Glomerular endothelial cell (primary cell): Measurements from ENCODE around the gene MTURN. TPM values are rescaled to one million over a fixed set of nuclear protein-coding genes. Genes with fewer than 3 reads are reported as not detected.

Source experiments
- DNase-seq: peaks from one replicate; pipeline ENCODE4 v3.0.0-alpha.2; 2011; ENCODE audit warnings: low read depth, low spot score; ENCODE audit errors: extremely low read depth
- total RNA-seq: library from RNA; depleted of rRNA; stranded (reverse); fragments of >200 nt; gene quantifications from 2 replicates; pipeline ENCODE4 v1.2.3, GENCODE V29; 2015

MTURN gene
- total RNA-seq, 1 donor from 2014 or later = 6.6 TPM

DNA sequence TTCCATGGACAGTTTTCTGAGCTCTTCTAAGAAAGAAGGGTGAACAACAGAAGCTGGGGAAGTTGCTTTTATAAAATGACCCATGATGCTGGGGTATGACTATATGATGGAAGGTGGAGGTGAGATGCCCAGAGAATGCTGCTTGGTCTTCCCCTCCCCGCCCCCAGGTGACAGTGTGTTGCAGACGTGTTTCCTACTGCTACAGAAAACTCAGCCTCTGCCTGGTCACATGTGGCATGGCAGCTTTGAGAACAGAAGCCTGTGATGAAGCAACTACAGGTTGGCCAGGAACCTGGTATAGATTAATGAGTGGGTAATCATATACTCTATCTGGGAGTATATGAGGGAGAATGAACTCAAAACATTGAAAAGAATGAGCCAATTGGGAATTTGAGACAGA lies 67.1 kb downstream of the MTURN start:
- DNase-seq = no peak

DNA sequence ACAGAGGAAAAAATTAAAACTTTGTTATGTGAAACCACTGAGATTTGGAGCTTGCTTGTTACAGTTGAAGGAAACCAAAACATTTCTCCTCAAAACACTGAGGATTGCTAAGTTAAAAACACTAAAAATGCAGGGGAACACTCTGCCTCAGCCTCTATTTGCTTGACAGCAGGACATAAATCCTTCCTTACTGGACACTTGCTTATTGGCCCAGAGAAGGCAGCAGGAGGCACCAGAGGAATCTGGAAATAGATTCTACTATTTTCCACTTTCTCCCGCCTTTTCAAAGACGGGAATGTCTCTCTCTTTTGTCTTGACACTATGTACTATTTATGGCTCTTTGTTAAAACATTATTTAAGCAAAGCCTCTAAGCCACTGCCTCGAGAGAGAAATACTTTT lies 67.9 kb downstream of the MTURN start:
- no peak for DNase-seq

DNA sequence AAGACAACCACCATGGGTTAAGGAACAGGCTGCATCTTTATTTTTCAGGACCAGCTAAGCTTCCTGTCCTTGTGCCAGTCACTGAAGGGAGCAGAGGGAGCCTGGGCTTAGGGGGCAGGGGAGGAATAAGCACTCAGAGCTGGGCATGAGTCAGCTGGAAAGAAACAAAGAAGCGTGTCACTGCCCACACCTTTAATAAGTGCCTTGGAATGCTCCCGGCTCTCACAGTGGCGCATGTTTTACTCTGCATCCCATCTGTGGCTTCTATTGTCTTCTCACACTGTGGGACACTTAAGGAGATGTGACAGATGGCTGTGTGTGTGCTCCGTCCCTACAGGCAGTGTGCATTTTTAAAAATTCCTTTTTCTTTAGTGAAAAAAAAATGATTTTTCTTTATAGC lies 71.7 kb downstream of the MTURN start:
- peak; percentile 14 for DNase-seq

DNA sequence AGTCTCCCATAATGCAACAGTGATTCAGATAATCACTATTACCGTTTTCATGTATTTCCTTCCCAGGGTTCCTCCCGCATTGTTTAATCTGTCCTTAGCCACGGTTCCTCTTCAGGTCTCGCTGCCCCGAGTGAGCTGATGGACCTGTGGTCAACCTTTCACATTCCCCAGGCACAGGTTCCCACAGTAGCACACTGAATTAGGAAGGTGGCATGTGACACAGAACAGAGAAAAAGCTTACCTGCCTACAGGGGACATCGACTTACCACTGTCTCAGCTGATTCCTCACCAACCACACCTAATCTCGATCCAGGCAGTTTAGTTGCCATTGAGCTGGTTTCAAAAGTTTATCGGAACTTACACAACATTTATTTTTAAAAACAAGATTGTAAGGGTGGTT lies 72.2 kb downstream of the MTURN start:
- DNase-seq = no peak

DNA sequence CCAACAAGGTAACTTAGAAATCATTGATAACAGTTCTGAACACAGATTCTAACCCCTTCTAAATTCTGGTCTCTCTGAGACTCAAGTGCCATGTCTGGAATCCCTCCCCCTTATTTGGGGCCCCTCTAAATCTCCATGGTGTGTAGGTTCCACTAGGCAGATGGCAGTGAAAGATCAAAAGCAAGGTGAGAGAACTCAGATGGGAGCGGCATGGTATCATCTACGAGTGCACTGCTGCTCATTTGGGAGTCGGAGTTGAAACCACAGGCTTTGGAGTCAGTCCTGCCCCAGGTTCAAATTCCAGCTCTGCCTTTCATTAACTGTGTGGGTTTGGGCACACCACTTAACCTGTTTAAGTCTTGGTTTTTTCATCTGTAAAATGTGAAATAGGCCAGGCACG lies 72.6 kb downstream of the MTURN start:
- no peak for DNase-seq

DNA sequence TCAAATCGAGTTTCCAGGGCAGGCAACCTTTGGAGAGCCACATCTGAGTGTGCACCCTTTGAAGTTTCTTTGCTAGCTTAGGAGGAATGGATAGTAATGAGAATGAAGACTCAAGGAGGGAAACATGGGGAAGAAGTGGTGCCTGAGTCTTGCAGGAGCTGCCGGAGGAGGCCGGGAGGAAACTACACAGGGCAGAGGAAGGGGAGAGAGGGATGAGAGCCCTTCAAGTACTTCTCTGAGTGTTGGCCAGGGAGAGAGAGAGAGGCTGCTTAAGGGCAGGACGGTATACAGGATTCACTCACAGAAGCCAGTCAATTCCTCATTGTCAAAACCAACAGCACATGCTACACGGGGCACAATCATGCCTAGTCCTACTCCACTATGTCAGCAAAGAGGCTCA lies 75.2 kb downstream of the MTURN start:
- DNase-seq = no peak

Other genes with a start within 250 kb of the MTURN start
- gene SCRN1, start 145.2 kb upstream of the MTURN start, total RNA-seq = 113 and 124 TPM in 2 replicates
- gene FKBP14, start 108.3 kb upstream of the MTURN start, total RNA-seq = 22.1 TPM in 2 replicates
- 13.3 and 16.3 TPM in 2 replicates for gene PLEKHA8, start 106.6 kb upstream of the MTURN start, total RNA-seq
- gene ZNRF2, start 149.6 kb downstream of the MTURN start, total RNA-seq = 4.1 and 6.6 TPM in 2 replicates